Erythroblast (primary cell): ENCODE data around the gene SMCHD1.

Experiments used
- GATA1 ChIP-seq: IDR thresholded peaks from 2 replicates; pipeline ENCODE4 v1.6.1; 2011; ENCODE audit warnings: low read depth, mild to moderate bottlenecking, control low read depth, low read length, moderate library complexity
- POLR2A ChIP-seq: IDR thresholded peaks from 2 replicates; pipeline ENCODE4 v1.6.1; 2011; ENCODE audit warnings: mild to moderate bottlenecking, low read length

GRCh38 chr18:2823966-2824365 is 168.4 kb downstream of the SMCHD1 start:
- TF ChIP-seq POLR2A (no peak), GATA1 (no peak)
